Measurements from ENCODE around the gene CLIC5.

CLIC5 gene

DNA sequence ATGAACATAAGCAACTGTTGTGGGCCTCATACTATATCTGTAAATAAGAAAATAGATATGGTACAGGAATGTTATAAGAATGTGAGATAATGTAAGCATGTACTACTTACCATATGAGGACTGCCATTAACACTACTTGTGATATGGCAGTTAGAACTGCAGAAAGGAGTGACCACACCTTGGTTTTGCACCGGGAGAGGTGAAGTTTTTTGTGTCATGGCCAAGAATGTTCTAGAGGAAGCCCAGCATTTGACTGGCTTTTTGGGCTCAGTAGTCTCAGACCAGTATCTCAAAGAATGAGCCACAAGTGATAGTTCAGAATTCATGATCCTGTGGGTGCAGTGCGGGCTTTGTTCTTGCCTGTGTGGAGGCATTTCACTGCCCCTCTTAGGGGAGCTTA, 123.5 kb downstream of the CLIC5 start:
- no peak for DNase-seq (ENCODE audit: low read depth in 2 of 2)

DNA sequence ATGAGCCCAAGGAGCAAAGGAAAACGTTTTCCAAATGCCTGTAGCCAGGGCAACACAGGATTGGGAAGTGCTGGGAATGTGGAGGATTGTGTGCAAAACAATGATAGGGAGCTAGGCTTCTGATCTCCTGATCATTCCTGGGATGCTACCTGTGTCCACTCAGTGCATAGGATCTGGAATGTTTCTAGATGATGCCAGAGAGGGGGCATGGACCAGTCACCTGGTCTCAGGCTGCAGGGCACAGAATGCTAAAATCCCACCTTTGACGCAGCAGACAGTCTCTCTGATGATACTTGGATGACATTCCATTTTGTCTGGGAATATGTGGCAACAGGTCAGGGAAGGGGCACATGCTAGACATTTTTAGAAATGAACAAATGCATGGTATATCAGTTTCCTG, 128.9 kb downstream of the CLIC5 start:
- DNase-seq (ENCODE audit: low read depth in 2 of 2): no peak

DNA sequence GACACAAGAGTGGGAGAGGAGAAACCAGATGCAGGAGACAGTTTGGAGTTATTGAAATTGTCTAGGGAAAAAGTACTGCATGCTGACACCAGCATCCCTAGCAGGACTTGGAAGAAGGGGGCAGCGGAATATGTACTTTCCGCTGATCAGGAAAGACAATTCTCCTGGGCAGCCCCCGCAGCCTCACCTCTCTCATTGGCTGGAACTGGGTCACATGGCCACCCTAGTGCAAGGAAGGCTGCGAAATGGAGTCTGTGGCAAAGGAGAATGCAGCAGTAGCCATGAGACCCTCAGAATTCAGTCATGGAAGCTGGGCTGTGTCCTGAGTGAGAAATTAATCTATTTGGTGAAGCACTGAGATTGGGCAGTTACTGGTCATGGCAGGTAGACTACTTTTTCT, 131.3 kb downstream of the CLIC5 start:
- DNase-seq (ENCODE audit: low read depth in 2 of 2): no peak

DNA sequence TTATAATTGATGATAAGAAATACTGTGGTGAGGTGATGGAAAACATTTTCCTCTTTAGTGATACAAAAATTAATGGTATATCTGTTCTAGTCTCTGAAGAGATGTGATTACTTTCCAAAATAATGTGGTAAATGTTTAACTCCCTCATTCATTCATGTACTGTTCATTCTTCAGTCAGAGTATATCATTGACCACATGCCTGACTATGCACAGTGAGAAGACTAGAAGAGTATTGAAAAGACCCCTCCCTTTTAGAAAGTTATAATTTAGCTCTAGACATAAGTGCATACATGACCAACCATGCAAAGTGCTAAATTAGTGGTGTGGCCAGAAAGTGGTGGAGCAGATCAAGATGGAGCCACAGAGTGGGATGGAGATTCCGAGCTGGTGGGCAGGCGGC, 133.0 kb downstream of the CLIC5 start:
- DNase-seq (ENCODE audit: low read depth in 2 of 2): no peak

DNA sequence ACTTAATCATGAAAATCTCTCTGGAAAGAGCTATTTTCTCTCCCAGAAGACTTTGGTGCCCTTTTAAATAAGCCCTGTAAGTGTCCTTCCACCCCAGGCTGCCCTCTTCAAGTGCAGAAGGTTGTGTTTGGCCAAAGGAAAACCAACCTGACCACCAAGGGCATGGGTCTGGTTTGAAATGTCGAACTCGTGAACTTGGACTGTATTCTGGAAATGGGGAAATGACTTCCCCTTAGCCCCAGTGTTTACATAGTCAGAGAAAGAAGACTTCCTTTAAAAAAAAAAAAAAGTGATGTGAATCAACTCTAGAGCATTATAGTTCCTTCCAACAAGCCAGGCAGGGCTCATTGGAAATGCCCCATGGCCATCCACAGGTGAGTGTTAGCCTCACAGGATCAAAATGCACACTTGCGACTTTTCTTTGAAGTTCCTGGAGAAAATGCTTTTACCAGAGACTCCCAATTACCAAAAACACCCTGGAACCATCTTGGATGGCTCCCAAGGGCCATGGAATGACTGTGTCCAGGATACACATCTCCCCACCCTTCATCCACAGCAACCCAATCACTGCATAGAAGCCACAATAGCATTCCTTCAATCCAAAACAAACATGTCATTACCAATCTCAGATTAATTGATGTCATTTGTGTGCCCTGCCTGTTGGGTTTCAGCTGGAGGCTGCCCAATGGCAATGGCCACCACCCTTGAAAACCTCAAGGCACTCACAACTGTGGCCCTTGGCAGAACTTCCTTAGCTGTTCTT, 133.8 kb downstream of the CLIC5 start:
- DNase-seq (ENCODE audit: low read depth in 2 of 2): no peak

DNA sequence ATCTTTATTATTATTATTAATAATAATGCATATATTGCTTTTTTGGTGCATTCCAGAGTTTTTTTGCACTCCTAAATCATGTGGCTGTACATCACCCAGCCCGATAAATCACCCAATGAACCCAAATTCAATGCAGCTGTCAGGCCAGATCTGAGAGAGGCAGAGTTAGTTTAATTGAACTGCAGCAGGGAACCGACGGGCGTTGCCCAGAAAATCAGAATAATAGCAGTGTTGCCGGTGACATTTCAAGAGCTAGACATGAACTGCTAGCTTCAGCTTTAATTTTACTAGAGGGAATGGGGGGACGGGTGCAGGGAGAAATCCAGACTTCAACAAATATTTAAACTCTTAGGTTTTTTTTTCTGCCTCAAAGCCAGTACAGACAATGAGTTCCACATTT, 135.0 kb downstream of the CLIC5 start:
- DNase-seq (ENCODE audit: low read depth in 2 of 2): no peak

DNA sequence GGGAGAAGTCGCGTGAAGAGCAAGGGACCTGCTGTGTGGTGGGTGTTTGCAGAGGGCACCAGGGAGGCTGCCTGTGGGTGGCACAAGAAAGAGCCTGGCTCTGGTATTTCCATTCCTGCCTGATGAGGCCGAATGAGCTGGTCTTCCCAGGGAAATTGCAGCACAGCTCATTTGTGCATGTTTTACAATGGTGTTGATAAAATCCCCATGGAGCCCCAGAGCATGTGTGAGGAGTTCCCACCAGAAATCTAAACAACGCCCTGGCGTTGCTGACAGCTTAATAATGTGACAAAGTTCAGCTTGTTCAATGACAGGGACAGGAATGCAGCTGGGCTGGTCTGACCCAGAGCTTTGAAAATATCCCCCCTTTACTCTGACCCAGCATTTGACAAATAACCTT, 135.5 kb downstream of the CLIC5 start:
- DNase-seq (ENCODE audit: low read depth in 2 of 2): no peak

DNA sequence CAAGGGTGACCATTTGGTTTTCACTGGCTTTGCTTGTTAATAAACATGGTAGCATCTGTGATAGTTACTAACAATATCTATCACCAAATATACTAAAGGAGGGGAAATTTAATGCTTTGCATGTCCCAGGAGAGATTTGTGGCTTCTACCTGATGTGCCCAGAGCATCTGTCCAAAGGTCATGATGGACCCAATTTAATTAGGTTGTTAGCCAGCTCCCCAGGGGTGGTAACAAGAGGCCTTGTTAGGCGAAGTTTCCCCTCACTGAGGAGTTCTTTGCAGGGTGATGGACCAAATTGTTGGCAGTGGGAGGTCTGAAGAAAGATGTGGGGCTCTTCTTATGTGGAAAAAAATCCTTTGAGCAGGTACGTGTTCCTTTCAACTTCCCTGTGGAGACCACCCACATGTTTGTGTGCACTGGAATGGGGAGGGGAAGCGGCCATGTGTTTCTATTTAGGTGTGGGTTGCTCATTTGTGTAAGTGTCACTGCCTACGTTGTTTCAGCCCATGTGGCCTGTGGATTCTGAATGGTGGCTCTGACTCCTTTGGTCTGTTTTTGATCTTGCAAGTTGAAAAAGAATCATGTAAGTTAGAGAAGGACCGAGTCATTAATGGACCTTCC, 137.6 kb downstream of the CLIC5 start:
- DNase-seq (ENCODE audit: low read depth in 2 of 2): no peak

DNA sequence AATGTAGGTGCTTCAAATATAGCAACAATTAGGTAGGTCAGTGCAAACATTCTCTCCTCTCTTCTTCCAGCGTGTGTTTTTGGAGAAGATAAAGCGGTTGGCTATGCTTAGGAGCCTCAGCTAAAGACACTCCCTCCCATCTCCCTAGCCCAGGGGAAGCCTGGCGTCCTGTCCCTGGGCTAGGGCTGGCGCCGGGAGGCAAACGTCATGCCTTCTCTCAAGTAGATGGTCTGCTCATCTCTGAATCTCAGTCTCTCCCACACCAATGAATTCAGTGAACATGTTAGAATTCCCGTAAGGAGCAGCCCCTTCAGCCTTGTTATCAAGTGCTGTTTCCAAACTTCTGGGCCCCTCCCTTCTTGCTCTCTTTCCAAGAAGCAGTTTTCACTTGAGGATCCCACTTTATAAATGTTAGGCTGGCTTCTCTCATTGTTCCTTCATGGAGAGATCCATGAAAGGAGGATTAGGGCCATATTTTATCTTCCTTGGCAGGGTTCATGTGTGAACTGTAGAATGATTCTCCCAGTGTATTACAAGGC, 142.8 kb downstream of the CLIC5 start:
- DNase-seq (ENCODE audit: low read depth in 2 of 2): no peak

DNA sequence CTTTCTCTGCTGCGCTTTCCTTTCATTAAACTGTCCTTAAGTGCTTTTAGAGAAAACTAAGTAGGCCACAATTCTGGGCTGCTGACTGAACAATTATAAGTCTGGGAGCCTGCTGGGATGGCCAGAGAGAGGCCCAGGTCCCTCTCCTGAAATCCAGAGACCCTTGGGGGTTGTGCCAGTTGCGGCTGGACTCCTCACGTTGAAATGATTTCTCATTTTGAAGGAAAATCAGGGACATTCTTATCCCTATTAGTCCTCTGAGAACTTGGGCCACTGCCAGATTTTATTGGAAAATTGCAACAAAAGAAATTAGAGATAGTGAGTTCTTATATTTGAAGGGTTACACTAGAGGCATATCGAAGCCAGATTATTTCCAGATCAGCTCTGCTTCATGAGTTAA, 145.1 kb downstream of the CLIC5 start:
- DNase-seq (ENCODE audit: low read depth in 2 of 2): no peak

DNA sequence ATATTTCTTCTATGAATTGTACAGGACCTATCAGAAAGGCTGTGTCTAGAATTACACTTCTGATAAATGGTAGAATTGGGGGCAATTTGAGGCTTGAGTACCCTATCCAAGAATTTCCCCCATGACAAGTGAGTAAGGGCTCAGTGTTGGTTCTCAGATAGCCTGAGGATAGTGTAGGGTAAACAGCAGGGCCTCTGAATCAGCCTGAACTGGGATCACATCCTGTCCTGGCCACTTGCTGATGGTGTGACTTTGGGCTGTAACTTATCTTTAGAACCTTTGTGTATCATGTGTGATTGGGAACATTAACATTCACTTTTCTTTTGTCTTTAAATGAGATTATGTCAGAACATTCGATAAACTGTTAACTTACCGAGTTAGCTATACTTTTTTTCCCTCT, 151.0 kb downstream of the CLIC5 start:
- no peak for DNase-seq (ENCODE audit: low read depth in 2 of 2)

DNA sequence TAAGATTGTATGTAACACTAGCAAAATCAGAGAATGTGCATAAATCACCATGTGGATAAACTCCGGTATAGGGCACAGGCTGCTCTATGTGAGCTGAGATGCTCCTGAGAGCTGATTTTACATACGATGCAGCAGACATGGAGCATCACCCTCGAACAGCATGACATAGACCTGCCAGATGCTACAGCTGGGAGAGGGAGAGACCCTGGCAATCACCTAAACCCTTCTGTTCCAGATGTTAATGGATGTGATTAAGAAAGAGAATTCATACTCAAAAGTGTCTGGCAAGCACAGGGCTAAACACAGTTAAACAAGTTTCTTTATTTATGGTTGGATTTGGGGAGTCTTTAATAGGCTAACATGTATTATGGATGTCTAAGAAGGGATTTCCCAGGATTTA, 157.0 kb downstream of the CLIC5 start:
- DNase-seq (ENCODE audit: low read depth in 2 of 2): no peak

DNA sequence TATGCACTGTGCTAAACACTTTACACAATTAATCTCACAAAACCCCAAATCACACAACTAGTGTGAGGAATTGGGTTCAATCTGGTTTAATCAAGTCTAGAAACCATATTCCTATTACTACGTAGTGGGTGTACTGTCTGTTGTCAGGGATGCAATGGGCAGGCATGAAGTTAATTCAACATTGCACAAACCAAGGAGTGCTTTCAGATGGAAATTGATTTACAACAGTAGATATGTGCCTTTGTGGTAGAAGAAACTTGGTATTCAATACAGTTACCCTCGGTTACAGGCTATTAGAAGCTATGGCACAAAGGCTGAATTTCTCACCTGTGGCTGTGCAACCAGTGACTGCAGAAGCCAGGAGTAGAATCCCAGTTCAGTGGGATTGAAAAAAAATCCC, 157.8 kb downstream of the CLIC5 start:
- DNase-seq (ENCODE audit: low read depth in 2 of 2): no peak

DNA sequence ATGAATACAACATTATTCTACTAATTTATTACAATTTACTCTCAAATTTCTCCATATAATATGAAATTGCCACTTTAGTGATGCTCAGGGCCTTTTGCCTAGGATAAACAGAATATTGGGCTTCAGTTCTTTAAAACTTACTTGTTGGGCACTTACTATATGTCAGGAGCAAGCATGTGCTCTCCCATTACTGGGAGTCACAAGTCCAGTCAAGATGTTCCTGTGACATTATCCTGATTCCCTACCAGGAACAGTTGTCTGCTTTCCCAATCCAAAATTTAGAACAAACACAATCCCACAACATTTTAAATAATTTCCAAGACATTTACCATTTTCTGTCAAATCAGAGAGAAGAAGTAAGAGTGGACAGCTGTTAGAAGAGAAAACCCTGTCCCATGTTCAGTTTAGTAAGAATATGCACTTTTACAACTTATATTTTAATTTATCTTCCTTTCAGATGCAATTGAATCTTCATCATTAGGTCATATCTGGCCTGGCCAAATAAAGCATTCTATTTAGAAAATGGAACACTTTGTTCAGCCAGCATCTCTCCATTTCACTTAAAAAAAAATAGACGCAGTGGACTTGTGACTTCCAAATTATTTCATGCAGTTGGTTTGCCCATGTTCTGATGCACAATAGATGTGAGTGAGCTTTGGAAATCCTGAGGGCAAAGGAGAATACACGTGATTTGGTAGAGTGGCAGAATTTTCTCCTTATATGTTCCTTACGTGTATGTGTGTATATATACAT, 159.8 kb downstream of the CLIC5 start:
- DNase-seq (ENCODE audit: low read depth in 2 of 2): no peak

DNA sequence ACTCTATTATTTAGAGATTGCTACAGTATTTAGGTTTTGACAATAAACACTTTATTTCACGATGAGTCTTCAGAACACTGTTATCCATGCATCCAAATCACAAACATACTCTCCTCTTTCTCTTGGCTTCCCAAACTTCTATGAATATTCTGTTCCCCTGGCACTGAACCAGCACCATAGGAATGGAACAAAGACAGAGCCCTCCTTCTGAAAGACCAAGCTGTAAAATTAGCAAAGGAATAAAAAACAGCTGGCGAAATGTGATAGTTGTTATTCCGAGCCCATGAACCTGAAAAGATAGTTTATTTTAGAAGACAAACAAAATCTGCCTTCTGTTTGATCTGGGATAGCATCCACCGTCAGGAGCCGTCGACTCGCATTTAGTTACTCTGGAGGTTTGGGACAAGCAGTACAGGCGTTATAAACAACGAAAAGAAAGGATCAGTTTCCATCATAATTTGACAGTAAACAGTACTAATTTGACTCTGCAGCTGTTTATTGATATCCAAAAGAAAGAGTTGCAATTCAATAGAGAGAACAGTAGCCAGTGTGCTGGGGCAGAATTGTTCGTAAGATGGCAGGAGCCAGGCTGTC, 161.4 kb downstream of the CLIC5 start:
- no peak for DNase-seq (ENCODE audit: low read depth in 2 of 2)

DNA sequence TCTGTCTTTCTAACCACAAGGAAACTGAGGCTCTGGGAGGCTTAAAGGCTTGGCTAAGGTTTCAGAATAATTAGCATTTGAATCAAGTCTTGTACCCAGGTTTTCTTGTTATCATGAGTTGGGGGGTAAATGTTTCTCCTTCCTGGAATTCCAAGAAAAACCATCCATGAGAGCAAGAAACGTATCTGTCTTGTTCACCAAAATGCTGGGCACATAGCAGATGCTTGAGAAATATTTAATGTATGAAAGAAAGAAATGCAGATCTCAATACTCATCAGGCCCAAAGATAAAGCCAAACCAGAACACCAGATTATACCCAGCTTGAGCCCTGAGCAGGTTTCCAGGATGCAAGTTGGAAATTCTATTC, 164.6 kb downstream of the CLIC5 start:
- no peak for DNase-seq (ENCODE audit: low read depth in 2 of 2)

DNA sequence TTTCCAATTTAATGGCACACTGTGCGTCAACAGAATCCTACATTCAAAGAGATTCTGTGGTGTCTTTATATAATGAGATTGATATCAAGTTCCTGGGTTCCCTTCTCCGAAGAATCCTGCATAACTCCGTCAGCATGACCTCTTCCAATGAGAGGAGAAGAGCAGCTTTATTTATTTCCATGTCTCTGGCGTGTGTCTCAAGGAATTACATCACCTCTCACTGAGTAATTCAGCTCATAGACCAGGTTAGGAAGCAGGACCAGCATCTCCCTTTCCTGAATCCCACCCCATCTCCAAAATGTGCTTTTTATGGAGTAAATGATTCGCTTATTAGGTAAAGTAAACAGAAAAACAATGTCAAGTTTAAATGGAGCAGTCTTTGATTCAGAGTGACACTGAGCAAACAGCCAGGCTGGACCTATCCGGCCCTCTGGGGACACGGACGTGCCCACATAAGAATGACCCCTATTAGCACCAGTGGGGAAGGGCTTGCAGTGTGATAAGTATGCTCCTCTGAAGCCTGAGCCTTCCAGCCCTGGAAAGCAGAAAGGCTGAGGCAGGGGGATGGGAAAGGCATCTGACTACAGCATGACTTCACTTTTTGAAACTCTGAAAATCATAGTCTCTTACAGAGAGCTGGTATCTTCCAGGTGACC, 165.2 kb downstream of the CLIC5 start:
- DNase-seq (ENCODE audit: low read depth in 2 of 2): no peak

DNA sequence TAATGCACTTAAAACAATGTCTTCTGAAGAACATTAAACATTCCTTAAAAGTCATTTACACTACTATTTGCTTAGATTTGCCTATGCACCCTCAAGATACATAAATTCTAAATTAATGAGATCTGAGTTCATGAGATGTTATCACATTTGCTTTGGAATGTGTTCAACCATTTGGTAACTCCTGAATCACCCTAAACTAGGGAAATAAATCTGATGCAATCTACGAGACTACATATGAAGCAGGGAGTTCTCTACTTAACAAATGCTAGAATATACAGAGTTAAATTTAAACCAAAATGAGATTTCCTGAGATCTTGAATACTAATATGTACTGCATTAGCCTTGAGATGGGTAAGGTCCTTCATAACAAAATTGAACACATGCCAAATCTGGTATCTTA, 170.1 kb downstream of the CLIC5 start:
- DNase-seq (ENCODE audit: low read depth in 2 of 2): no peak

DNA sequence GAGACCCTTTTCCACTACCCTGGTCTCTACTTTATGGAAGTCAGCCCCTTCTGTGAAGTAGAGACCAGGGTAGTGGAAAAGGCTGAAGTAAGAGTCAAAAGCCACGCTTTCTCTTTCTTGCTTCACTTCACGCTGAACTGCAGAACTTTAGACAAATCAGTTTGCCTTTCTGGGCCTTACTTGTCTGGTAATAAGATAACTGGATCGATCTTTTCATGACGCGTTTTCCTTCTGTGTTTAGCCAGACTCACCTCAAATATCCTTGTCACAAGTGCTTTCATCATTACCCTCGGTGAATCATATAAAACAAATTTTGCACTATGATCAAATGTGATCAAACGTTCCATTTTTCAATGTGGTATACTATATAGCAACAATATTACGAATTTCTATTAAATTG, 170.7 kb downstream of the CLIC5 start:
- DNase-seq (ENCODE audit: low read depth in 2 of 2): no peak

DNA sequence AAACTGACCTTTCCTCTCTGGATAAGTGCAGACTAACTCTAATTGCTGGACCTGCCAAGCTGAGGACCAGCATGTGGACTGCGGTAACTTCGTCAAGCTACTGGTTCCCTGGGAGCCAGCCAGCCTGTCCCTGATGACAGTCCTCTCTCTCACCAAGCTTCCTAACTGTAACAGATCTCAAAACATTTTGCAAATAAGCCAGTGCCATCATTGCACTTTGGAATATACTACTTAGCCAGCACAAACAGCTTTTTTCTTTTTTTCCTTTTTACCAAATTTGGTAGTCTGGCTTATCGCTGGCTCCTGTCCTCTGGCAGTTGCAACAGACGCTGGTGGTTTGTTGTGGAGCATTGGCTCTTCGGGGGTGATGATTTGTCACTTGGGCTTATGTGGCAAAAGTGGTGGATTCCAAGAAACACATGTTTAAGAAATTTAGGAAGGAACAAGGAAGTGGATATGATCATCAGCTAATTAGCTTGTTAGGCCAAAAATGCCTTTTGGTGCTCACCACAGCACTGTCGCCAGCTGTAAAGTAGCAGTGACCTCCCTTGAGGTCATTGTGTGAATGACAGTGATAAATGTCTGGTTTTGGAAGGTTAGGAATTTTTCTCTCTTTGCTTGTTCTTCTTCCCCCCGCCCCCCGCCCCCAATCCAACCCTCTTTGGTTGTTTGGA, 171.7 kb downstream of the CLIC5 start:
- no peak for DNase-seq (ENCODE audit: low read depth in 2 of 2)

DNA sequence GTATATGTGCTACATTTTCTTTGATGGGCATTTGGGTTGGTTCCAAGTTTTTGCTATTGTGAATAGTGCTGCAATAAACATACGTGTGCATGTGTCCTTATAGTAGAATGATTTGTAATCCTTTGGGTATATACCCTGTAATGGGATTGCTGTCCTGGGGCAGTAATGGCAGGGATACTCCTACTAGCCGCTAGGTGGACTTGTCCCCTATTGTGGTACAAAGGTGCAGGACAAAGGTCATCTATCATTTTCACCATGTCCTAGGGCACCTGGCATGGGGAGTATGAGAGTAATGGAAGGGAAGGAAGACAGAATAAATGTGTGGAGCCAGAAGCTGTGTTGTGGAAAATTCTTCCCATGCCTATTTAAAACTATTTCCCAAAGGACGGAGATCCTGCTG, 174.6 kb downstream of the CLIC5 start:
- DNase-seq (ENCODE audit: low read depth in 2 of 2): no peak

All from activated CD4-positive, alpha-beta T cell treated with anti-CD3 and anti-CD28 coated beads for 24 hours (primary cell).